GM21367 (cell line): ENCODE measurements around the gene PILRB.
"Not testable (repeated sequence)": the region's sequence is repeated elsewhere in the genome, so short reads cannot be mapped to it uniquely, and the experiment has no call there.

Experiments used
- ATAC-seq: cut with Tn5 transposase; IDR thresholded peaks from one replicate; pipeline ENCODE4 v1.9.1; 2021; ENCODE audit not compliant: unreplicated experiment

PILRB gene

GRCh38 chr7:100353685-100354330 lies 4.1 kb upstream of the PILRB start:
- ATAC-seq, result no peak

GRCh38 chr7:100356416-100357068 lies 1.4 kb upstream of the PILRB start:
- ATAC-seq, result no peak

- ATAC-seq, result no peak
These were observed 771 bp upstream of the PILRB start for GRCh38 chr7:100357131-100357561.

GRCh38 chr7:100358857-100359212 lies 918 bp downstream of the PILRB start:
- ATAC-seq, result no peak

- no peak for ATAC-seq
These were observed 2.4 kb downstream of the PILRB start for GRCh38 chr7:100360135-100360854.

GRCh38 chr7:100363098-100363497 lies 5.2 kb downstream of the PILRB start:
- ATAC-seq, result no peak

GRCh38 chr7:100363797-100364196 lies 5.9 kb downstream of the PILRB start:
- not testable (repeated sequence) for ATAC-seq

- no peak for ATAC-seq
These were observed 6.6 kb downstream of the PILRB start for GRCh38 chr7:100364480-100364879.

GRCh38 chr7:100365998-100366367 lies 8.1 kb downstream of the PILRB start:
- ATAC-seq, result not testable (repeated sequence)

GRCh38 chr7:100366411-100367250 lies 8.7 kb downstream of the PILRB start:
- no peak for ATAC-seq

- no peak for ATAC-seq
These were observed 9.3 kb downstream of the PILRB start for GRCh38 chr7:100367251-100367620.

GRCh38 chr7:100367676-100368613 lies 10.0 kb downstream of the PILRB start:
- ATAC-seq, result no peak

- peak; percentile 67 for ATAC-seq
These were observed 11.2 kb downstream of the PILRB start for GRCh38 chr7:100369105-100369504.

GRCh38 chr7:100370303-100370702 lies 12.4 kb downstream of the PILRB start:
- ATAC-seq, result no peak

GRCh38 chr7:100370746-100371145 lies 12.8 kb downstream of the PILRB start:
- ATAC-seq, result no peak

- ATAC-seq, result no peak
These were observed 13.7 kb downstream of the PILRB start for GRCh38 chr7:100371561-100372171.

GRCh38 chr7:100372256-100372655 lies 14.3 kb downstream of the PILRB start:
- no peak for ATAC-seq

GRCh38 chr7:100372694-100373093 lies 14.8 kb downstream of the PILRB start:
- ATAC-seq, result no peak

- no peak for ATAC-seq
These were observed 15.4 kb downstream of the PILRB start, which contains the start of gene PILRA for GRCh38 chr7:100373261-100373831. Gene PILRA, plus strand, starts transcription at chr7:100373487. Its CDS starts 170 bp downstream, at chr7:100373657.
